NCI-H748 treated with DMSO at 0.1 percent for 48 hours (cell line): ENCODE data around the gene LYPD1.

Source experiments
- DNase-seq: peaks from one replicate; lab custom pipeline; 2025; lab: John Stamatoyannopoulos, UW

LYPD1 gene

DNA sequence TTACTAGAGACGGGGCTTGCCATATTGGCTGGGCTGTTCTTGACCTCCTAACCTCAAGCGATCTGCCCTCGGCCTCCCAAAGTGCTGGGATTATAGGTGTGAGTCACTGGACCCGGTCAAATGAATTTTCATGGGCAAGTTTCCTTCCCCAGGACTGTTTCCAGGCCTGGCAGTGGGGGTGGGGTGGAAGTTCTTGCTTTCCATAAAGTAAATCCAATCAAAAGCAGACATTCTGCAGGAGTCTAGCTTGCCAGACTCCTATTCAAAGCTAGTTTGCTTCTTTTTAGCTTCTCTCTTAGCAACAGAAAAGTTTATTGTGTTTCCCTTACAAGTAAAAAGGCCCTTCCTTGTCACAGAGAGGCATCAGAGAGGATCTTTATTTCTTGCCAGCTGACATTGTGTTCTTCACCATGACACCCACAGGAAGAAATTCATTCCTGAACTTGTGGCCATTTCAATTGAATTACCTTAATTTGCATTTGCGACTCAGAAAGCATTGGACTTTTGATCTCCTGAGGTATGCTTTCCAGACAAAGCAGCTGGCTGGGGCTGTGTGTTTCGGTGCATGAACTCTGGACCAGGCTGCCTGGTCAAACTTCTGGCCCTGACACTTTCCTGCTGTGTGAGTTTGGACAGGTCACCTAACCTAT is 37.9 kb downstream of the LYPD1 start:
- DNase-seq = no peak

DNA sequence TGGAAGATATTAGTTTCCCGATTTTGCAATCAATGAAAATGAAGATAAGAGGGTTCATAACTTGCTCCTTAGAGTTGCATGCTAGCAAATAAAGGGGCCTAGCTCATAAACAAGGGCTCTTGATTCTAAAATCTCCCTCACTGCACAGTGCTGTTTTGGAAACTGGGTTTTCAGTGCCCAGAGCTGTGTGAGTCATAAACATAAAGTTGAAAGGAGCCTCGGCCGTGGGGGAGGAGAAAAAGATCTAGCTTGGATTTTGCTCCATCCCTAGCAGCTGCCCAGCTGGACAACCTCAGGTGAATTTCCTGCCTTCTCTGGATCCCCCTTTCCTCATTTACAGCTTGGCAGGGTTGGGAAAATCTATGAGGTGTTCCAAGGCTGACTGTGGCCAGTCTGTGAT is 42.5 kb downstream of the LYPD1 start:
- no peak for DNase-seq

DNA sequence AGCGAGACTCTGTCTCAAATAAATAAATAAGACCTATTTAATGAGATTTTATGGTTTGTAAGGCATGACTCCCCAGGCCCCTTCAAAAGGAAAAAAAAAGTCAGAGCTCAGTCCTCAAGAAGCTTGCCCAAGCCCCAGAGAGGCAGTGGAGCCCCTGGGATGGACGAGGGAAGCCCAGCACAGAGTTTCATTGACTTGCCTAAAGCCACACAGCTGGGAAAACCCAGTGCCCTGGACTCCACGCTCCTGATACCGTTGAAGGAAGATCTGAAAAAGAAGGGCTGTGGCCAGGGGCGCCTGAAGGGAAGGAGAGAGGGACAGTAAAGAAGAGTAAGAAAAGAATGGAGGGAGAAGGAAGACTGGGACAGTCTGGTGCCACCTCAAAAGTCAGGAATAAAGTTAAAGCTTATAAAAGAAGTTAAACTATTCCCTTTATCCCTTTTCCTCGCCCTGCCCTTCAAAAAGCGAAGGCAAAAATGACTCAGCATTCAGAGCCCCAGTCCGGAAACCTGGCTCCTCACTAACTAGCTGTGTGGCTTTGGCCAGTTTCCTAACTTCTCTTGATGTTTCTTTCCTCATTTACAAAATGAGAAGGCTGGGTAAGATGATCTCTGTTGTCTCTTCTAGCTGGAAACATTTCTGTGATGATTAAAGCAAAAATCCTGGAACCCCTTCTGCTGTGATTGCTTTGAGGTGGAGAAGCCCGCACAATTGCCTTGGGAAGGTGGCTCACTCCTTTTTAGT is 46.7 kb downstream of the LYPD1 start:
- no peak for DNase-seq

DNA sequence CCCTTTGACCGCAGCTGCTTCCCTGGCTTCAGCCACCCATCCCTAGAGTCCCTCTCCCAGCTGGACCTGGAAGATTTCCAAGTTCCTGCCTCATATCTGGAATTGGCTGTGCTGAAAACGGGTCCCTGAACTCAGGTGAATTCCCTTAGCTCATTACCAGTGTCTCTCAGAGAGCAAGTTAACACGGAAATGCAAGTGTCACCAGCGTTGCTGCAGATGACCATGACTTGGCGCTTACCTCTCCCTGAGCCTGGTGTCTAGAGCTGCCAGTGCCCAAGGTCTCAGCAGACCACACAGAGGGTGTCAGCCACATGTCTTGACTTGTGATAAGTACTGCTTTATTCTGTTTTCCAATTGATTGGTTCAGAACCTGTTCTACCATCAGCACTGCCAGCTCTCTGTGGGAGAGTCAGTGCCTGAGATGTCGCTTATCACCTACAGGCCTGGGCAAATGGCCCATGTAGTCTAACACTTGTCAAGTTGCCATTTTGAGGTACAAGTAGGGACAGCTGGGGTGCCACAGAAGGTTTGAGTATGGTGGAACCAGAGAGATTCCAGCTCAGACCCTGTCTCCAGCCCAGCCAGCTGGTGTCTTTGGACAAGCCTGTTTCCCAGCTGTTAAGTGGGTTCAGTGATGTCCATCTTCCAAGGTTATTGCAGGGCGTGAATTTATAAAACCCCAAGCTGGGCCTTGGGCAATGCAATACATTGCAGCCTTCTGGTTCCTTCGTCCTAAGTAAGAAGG is 48.7 kb downstream of the LYPD1 start:
- DNase-seq = no peak

DNA sequence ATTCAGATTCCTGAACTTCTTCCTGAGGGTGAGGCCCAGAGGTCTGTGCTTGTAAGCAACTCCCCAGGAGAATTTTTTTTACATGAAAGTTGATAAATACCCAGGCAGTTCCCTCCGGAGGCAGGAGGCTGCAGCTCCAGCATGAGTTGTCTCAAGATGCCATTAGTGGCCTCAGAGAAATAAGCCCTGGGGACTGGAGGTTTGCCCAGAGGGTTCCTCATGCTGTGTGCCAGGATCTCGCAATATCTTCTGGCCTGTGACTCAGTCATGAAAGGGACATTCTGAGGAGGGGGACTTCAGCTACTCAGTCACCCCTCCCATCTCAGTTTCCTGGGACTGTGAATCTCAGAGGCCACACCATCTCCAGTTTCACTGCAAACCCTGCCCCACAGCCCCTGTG is 49.9 kb downstream of the LYPD1 start:
- DNase-seq = no peak

DNA sequence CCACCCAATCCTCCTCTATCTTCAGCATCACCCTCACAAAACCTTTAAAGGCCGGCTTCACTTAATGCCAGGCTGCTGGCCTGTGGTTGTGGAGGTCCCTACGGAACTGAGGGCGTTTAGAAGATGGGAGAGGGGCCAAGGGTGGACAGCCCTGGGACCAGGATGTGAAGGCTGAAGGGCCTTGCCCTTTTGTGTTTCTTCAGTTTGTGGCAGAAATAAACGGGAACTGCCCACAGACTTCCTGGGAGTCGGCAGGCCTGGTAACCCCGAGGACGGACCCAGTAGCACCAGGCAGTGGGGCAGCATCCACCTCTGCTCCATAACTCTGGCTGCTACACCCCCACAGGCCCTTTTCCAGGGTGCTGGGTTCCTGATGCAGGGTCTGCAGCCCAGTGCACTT is 51.3 kb downstream of the LYPD1 start:
- no peak for DNase-seq

DNA sequence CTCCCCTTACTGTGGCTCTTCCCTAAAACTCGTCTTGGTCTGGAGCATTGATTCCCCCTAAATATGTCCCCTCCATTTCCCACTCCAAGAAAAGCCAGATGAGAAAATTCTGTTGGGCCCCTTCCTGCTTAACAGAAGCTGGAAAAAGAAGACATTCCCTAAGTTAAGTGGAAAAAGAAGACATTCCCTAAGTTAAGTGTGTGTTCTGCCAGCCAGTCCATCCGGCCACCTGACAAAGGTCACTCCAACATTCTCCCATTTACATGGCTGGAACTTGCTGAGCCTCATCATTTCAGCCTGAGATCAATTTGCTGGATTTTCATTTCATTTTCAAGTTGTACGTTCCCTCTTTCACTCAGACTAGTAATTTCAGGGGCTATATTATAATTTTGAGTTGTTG is 52.0 kb downstream of the LYPD1 start:
- no peak for DNase-seq

DNA sequence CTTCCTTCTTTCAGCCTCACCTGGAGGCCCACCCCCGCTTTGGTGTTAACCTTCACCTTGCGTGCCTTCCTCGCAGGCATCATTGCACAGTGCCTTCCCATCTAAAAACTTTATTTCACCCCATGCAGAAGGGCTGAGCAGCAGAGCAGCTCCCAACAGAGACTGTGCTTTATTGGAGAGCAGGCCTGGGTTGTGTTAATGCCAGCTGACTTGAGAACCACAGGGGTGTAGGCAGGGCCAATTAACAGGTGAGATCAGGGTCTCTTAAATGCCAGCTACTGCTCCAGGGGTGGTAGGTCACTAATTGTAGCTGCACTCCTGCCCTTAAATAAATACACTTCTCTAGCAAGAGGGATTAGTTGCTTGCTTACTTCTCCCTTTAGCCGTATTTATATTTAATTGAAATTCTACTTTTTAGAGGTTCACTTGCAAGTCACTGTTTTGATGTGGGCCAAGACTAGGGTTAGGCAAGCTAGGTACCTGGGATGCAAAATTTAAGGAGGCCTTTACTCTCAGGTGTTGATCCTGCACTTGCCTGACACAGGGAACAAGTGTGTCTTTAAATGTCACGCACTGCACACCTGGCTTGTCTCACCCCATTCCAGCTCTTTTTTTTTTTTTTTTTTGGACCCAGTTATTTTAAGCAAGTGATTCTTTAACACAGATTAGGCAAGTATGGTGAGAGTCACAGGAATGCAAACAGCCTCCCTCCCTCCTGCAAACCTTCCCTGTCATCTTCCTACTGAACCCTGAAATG is 54.5 kb downstream of the LYPD1 start:
- peak; percentile 24 for DNase-seq

DNA sequence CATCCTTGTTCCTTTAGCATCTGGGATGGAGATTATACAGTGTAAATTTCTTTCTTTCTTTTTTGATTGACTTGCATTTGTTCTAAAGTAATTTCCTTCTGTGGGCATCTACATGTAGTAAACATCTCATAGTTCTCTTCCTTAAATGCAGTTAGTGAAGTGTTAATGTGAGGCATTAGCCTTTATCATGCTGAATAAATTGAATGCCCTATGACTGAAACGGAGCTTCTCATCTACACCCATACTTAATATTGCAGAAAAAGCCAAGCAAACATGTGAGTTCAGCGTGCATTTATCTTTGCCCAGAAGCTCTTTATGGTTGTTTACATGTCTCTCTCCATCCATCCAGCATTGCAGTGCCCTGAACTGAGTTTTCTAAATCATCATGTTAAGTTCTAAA is 58.3 kb downstream of the LYPD1 start:
- DNase-seq = no peak

DNA sequence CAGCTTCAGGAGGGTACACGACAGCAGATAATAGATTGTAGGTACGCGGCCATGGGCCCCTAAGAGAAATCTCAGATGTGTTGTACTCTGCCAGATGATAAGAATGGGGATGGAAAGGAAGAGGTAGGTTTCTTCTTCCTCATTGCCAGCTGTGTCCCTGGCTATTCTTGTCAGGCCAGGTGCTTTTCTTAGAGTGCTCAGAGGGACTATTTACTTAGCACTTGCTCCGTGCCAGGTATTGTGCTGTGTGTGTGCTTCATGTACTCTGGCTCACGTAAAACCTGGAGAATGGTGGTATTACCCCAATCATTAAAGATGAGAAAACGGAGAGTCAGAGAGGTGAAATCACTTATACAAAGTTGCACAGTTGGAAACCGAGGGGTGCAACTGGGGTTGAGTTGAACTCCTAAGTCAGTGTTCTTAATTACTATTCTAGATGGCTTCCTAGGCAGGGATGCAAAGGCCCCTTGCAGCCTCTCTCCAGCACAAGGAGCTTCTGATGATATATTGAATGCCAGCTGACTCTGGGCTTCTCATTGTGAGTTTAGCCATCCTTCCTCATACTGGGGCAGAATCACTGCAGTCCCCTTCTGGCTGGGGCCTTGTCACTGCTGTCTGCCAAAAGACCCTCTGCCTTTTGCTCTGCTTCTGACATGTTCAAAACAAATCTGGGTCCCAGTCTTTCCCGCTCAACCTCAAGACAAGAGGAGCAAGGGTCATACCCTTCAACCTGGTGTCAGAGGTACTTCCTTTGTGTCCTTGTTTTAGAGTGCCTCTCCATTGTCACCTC is 60.7 kb downstream of the LYPD1 start:
- DNase-seq = no peak

DNA sequence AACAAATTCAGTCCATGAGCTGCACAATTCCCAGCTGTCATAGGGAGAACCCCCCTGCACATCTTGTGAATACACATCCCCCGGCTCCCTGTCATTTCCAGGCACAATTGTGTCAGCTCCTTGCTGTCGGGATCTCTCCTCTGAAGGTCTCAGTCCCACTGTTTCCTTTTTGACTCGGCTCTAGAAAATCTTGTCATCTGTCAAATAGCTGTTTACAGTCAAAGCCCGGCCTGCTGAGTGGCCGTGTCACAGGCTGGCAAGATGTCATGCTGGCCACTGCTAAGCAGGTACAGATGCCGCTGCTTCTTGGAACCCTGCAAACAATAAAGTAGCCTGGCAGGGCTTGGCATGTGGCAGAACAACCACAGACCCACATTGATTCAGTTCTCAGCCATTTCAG is 61.7 kb downstream of the LYPD1 start:
- no peak for DNase-seq

DNA sequence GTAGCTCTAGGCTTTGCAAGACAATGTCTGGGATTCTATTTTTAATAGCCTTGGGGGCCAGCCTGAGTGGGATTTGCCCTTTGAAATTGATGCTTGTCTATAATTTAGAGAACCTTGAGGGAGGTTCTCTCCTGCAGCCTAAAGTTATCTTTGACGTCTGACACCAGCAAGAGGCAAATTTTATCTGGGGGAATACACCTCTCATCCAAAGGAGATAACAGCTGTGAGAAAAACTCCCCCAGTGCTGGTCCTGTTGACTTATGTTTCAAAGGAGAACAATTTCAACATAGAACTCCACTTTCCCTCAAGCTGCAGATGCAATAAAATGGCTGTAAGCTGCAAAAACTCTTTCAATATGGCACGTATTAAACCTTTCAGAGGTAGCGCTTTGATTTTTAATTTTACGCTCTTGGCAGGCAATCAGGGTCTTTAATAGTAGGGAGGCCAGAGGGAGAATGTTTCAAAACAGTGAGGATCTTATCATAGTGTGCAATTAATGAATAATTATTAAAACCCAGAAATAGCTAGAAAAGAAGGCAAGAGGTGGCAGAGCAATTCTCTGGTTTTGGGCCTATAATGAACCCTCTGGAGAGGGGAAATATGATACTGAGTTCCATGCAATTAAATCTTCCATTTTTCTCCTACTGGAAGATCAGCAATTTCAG is 62.4 kb downstream of the LYPD1 start:
- DNase-seq = no peak

DNA sequence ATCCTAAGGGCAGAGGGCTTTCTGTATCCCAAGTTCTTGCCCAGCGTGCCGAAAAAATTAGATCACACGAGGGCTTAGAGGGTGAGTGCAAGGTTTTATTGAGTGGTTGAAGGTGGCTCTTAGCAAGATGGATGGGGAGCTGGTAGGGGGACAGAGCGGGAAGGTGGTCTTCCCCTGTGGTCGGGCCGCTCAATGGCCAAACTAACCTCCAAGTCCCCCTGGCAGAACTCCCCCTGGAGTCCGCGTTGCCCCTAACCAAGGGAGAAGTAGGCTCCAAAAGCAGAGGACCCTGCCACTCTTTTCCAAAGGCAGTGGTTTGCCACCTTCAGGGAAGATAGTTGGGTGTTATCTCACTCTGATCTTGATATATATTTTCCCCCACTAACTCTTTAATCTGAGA is 63.4 kb downstream of the LYPD1 start:
- no peak for DNase-seq

DNA sequence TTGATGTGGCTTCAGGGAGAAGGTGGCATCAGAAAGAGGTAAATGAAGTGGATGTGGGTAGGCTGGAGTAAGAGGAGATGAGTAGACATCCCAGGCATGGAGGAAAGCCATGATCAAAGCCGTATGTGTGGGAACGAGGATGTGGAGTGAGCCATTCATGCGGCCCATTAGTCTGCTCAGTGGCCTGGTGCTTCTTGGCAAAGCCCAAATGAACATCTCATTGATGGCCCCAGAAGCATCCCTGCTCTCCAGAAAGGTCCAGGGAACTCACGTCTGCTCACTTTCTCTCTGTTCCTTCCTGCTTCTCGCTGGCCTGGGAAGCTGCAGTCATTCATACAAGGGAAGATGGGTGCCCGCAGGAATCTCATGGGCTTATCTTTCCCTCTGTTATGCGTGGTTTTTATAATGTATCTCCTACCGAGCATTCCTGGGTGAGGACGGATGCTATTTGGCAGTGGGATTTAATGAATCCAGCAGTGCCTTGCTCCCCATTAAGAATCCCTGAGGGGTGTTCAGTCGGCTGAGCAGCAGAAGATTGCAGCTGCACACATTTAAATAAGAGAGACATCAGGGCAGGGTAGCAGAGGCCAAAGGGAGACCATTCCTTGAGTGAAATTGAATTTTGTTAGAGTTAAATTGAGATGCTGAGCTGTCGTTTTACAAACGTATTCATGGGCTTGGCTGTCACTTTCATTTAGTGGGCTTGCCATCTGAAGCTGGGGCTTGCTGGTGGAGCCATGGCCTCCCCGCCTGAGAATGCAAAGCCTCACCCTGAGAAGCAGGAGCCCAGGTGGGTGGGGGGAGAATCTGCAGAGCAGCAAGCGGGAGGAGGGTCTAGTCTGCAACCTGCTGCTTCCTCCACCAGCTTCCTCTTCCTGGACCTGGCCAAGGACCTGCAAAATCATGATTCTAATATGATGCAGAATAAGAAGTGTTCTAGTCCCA is 64.5 kb downstream of the LYPD1 start:
- DNase-seq = no peak

DNA sequence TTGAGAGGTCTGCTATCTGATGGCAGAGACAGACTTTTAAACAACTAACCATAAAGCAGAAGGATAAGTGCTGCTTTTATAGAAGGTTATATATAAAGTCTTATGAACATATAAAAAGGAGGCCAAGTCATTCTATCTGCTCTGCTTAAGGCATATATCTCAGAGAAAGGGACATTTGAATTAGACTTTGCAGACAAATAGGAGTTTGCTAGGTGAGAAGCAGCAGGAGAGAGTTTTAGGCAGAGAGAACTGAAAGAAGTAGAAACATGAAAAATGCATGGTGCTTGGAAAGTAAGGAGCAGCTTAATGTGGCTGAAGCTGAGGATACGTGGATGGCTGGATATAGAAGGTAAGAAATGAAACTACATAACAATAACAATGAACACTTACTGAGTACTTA is 65.4 kb downstream of the LYPD1 start:
- DNase-seq = no peak

DNA sequence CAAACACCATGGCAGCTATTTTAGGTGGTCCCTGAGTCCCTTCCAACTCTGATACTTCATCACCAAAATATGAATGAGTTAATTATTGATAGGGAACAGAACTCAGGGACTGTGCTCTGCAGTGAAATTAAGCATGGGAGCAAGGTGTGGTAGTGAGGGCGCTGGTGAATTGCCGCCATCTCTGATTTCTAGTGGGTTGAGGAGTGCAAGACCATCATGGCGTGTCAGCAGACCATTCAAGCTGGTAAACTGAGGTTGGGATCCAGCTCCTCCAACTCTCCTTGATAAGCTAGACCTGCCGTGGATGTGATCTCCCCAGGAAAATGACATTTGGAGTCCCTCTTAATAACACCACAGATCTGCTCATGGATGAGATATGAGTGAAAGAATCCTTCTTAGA is 70.4 kb downstream of the LYPD1 start:
- DNase-seq = no peak

DNA sequence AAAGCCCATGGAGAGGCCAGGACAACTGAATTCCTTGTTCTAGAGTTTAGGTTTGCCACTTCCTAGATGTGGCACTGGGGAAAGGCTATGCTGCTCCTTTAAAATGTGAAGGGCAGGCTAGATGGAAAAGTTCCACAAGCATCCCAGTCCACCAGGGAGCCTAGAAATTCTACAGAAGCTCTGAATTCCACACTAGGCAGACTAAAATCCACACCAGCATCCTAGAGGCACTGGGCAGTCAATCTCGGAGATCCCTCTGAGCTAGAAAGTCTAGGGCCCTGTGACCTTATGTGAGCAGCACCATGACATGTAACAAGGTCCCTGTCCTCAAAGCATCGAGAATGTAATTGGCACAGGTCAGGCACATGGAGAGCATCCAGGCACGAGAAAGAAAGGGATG is 71.5 kb downstream of the LYPD1 start:
- no peak for DNase-seq

DNA sequence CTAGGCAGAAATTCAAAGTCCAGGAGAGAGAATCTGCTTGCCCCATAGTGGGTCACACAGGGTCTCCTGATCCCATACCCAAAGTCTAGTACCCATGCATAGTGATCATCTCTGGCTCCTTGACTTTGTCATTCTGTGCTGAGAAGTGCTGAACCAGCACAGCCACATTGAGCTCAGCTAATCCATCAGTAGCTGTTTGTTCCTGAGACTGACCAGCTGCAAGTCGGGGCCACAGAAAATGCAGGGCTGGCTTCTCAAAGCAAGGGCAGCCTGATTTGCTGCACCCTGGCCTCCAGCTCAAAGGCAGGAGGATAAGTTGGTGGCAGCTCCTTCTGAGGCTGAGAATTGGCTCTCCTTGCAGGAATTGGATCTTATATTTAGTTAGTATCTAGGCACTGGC is 72.2 kb downstream of the LYPD1 start:
- no peak for DNase-seq

DNA sequence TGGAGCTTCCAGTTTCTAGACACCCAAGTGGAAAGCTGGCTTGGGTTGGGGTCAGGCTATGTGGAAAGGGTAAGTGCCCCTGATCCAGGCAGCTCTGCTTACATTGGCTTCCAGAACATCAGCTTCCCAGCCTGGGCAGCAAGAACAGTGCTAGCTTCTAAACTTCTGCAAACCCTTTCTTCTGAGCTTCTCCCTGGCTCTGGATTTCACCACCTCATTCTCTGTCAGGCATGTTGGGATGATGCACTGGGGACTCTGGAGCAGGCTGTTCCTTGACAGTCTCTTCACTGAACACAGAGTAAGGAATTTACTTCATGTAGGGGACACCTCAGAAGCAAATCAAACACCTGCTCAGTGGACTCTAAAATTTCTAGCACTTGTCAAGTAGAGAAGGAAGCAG is 72.8 kb downstream of the LYPD1 start:
- DNase-seq = no peak

DNA sequence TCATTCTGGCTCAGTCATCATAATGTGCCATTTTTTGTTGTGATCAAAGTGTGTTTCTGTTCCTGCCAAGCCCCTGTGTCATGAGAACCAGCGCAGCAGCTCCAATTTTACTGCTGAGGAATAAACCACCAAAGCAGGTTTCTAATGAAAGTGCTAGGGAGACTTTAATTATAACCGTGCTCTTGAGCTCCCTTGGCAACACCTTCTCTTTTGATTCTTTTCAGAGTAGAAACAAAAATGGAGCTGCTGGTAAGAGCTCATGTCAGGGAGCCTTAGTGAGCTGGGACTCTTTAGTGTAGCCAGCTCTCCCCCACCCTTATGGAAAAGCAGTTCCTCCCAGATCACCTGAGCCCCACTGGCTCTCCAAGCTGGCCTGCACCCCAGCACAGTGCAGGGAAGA is 74.3 kb downstream of the LYPD1 start:
- no peak for DNase-seq
